Measurements from ENCODE around the gene MISP.
A peak's percentile ranks its signal among the peaks of the same experiment; 100 is the strongest.

The MISP gene

DNA sequence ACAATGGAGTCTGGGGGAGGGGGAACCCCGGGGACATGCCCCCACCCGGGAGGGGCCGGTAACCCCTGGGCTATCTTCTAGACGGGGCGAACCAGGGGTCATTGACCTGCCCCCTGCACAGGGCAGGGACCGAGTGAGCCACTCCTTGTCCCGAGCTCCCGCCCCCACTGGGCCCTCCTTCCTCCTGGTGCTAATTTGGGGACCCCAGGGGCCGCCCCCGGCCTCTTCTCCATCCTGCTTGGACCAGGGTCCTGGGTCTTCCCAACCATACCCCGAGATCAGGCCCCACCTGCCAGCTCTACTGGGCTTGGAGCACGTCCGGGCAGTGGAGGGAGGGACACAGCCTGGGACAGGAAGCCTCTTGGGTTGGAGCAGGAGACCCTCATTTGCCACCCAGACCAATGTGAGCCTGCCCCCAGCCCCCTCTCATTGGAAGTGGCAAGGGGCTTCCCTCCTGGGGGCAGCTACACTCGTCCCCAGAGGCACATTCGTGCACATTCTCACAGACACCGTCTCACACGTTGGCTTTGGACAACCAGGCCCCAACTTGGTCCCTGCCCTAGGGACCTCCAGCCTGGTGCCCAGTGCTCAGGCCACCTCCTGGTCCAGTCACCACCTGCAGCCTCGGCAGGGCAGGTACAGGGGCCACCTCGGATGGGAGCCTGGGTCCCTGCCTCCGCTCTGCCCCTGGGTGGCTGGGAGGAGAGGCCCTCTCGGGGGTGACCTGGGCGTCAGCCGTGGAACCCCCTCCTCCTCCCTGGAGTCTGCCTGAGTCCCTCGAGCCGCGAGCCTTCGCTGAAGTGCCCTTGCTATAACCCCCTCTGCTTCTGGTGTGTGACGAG, 3.3 kb upstream of the MISP start:
- DNase-seq: no peak

DNA sequence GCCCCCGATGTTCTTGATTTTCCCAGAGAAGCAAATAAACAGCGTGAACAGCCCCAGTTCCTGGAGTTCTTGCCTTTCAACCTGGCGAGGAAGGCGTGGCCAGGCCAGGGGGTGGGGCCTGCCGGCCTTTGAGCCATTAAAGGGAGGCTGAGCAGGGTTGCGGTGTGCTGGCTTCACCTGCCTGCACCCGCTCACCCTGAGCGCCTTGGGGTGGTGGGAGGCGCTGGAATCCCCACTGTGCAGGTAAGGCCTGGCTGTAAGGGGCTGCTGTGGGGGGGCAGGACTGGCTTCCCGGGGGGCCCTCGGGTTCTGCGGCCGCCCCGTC, 2.7 kb upstream of the MISP start:
- no peak for DNase-seq

DNA sequence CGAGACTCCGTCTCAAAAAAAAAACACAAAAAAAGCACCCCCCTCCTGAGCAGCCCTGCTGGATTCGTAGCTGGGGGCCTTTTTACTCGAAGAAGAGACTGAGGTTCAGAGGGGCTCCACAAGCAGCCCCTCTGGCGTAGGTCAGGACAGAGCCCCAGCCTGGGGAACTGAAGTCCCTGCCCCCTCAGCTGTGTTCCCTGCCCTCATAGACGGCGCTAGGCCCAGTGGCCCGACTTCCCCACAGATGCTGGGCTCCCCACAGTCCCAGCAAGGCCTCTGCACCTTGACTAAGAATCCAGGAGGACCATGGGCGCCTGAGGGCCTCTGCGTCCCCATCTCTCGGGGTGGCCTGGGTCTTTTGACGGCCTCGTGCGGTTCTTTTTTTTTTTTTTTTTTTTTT, 1.1 kb upstream of the MISP start:
- no peak for DNase-seq

DNA sequence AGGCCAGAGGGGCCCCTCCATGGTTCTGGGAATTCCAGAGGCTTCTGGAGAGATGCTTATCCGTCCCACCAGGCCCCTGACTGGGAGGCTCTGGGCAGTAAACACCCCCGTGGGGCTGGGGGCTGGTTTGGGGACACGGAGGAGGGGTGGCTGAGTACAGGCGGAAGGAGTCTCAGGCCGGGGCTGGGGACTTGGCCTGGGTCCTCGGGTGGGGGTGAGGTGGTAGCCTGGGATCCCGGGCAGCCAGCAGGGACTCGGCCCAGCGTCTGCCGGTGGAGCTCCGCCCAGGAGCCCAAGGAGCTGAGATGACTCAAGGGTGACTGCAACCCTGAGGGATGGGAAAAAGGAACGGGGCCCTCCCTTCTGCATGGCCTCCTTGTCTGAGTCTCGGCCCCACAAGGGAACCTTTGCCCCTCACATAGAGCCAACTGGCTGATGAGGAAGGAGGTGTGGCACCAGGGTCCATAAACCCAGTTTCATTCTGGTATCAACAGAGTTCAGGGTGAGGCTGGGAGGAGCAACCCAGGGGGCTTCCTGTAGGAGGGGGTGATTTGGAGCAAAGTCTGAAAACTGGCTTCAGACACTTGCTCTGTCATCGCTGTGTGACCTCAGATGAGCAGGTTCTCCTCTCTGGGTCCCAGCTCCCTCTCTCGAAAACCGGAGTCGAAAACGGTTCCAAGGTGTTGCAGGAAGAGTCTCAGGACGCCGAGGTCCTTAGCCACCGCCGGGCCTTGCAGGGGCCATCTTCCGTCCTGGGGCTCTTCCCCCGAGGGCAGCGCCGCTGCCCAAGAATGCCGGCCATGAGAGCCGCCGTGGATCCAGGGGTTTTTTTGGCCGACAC, 809 bp downstream of the MISP start:
- no peak for DNase-seq

DNA sequence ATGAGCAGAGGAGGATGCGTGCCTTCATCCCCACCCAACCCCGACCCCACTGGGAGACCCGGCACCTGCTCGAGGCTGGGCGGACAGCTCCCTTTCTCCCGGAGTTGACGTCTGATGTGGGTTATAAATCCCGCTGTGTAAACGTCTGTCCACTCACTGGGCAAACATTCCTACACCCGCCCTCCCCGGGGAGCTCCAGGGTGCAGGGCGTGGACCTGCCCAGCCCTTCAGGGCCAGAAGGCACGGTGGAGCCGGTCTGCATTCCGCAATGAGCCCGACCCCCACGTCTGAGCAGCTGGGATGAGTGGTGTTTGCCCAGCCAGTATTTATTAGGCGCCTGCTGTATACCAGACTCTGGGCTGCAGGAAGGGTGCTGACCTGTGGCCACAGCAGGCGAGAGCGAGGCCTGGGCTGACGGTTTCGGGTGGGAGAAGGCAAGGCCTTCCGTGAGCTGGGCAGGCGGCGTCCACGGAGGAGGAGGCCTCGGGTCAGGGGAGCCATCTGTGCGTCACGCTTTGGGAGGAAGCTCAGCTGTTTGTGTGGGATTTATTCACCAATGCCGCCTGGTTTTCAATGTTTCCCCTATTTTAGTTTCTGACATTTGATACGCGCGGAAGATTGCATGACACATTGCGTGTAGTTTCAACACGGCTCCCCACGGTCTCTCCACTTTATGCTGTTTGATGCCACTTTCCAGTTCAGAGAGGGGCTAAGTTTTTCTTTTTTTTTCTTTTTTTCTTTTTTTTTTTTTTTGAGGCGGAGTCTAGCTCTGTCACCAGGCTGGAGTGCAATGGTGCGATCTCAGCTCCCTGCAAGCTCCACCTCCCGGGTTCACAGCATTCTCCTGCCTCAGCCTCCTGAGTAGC, 2.0 kb downstream of the MISP start:
- DNase-seq: no peak

DNA sequence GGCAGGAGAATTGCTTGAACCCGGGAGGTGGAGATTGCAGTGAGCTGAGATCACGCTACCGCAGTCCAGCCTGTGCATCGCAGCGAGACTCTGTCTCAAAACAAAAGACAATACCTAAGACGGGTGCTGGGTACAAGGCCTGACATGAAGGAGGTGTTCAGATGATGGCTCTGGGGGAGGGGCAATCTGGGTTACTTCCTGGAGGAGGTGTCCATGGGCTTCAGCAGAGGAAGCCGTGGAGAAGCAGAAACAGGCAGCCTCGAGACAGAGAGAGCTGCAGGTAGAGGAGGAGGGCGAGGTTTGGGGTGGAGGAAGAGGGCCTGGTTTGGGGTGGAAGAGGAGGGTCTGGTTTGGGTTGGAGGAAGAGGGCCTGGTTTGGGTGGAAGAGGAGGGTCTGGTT, 3.6 kb downstream of the MISP start:
- no peak for DNase-seq

DNA sequence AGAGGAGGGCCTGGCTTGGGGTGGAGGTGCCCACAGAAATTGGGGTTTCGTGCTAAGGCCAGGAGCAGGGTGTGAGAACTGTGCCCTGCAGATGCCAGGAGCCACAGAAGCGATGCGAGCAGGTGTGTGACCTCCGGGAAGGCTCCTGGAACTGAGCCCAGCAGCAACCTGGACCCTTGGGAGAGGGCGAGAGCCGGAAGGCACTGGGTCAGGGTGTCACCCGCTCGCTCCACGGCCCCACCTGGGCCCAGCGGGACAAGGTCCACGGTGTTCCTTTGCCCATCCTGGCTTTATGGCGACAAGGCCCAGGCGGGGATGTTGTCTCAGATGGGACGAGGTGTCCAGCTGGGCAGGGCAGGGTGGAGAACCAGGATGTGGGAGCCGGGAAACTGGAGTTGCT, 4.2 kb downstream of the MISP start:
- DNase-seq: no peak

DNA sequence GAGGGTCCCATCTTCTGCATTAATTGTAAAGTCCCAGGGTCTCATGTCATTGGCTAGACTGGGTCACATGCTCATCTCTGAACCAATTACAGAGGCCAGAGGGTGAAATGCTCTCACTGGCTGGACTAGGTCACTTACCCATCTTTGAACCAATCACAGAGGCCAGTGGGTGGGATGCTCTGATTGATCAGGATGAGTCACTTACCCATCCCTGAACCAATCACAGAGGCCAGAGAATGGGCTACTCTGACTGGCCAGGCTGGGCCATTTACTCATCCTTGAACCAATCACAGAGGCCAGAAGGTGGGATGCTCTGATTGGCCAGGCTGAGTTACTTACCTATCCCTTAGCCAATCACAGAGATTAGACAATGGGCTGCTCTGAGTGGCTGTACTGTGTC, 5.3 kb downstream of the MISP start:
- no peak for DNase-seq

DNA sequence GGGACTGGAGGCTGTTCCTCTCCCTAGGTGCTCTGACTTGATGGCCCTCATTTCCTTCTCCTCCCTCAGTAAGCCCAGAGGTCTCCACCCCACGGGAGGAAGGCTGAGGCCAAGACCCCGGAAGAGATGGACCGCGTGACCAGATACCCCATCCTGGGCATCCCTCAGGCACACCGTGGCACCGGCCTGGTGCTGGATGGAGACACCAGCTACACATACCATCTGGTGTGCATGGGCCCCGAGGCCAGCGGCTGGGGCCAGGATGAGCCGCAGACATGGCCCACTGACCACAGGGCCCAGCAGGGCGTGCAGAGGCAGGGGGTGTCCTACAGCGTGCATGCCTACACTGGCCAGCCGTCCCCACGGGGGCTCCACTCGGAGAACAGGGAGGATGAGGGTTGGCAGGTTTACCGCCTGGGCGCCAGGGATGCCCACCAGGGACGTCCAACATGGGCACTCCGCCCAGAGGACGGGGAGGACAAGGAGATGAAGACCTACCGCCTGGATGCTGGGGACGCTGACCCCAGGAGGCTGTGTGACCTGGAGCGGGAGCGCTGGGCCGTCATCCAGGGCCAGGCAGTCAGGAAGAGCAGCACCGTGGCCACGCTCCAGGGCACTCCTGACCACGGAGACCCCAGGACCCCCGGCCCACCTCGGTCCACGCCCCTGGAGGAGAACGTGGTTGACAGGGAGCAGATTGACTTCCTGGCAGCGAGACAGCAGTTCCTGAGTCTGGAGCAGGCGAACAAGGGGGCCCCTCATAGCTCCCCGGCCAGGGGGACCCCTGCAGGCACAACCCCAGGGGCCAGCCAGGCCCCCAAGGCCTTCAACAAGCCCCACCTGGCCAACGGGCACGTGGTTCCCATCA, 6.1 kb downstream of the MISP start:
- DNase-seq: no peak

DNA sequence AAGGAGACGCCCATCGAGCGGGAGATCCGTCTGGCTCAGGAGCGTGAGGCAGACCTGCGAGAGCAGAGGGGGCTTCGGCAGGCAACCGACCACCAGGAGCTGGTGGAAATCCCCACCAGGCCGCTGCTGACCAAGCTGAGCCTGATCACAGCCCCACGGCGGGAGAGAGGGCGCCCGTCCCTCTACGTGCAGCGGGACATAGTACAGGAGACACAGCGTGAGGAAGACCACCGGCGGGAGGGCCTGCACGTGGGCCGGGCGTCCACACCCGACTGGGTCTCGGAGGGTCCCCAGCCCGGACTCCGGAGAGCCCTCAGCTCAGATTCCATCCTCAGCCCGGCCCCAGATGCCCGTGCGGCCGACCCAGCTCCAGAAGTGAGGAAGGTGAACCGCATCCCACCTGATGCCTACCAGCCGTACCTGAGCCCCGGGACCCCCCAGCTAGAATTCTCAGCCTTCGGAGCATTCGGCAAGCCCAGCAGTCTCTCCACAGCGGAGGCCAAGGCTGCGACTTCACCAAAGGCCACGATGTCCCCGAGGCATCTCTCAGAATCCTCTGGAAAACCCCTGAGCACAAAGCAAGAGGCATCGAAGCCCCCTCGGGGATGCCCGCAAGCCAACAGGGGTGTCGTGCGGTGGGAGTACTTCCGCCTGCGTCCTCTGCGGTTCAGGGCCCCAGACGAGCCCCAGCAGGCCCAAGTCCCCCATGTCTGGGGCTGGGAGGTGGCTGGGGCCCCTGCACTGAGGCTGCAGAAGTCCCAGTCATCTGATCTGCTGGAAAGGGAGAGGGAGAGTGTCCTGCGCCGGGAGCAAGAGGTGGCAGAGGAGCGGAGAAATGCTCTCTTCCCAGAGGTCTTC, 7.1 kb downstream of the MISP start:
- DNase-seq: no peak

DNA sequence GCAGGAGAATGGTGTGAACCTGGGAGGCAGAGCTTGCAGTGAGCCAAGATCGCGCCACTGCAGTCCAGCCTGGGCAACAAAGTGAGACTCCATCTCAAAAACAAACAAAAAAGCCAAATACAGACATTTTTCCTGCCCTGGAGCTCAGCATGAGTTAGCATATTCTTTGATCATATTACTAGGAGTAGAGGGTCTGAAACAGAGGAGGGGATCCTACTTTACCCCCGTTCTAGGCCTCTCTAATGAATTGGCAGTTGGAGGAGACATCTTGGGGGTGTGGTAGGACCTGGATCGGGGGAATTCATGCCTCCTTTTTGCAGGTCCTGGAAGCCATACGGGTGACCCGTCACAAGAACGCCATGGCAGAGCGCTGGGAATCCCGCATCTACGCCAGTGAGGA, 12.3 kb downstream of the MISP start:
- DNase-seq: no peak

DNA sequence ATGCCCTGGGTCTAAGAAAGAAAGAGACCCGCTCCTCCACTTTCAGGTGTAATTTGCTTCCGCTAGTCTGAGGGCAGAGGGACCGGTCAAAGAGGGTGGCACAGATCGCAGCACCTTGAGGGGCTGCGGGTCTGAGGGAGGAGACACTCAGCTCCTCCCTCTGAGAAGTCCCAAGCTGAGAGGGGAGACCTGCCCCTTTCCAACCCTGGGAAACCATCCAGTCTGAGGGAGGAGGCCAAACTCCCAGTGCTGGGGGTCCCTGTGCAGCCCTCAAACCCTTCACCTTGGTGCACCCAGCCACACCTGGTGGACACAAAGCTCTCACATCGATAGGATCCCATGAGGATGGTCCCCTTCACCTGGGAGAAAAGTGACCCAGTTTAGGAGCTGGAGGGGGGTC, 13.0 kb downstream of the MISP start:
- no peak for DNase-seq

DNA sequence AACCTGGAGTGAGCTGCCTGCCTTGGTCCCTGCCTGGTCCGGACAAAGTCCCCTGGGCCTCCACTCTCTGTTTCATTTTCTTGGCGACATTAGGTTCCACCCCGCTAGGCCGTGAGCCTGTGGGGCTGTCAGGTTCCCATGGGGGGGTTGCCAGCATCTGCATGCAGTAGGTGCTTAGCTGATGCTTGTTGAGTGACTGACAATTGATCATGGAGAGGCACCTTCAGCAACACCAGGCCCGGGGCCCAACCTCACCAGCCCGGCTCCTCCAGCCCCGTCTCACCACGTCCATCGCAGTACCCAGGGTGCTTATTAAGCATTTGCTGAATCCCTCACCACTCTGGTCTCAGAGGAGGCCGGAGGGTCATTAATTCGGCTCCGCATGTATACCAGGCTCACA, 13.4 kb downstream of the MISP start:
- DNase-seq: no peak

DNA sequence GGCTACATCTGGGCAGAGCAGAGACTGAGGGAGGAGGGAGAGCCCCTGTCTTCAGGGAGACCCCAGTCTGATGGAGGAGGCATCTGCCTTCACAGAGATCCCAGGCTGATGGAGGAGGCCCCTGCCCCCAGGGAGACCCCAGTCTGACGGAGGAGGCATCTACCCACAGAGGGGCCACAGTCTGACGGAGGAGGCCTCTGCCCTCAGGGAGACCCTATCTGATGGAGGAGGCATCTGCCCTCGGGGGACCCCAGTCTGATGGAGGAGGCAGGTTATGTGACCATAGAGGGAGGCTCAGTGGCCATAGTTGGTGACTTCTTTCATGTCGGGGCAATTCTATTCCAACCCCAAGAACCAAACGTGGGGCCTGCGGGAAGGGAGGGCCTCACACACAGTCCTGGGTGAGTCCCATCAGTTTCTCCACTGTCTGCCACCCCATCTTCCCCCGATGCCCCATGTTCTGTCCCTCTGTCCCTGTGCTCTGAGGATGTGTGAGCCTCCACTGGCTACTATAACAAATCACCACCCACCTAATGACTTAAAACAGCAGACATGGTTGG, 14.3 kb downstream of the MISP start:
- no peak for DNase-seq

DNA sequence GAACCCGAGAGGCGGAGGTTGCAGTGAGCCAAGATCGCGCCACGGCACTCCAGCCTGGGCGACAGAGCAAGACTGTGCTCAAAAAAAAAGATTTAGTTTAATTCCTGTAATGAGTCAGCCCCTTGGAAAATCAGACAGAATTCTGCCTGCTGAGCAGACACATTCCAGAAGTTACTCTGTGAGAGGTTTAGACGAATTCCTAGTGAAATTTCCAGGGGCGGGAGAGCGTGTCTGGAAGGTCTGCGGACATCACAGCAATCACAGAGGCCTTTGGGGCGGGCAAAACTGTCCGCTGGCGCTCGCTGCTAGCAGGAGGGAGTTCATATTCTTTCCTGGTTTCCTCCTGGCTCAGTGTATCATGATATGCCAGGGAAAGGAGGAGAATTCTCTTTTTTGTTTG, 17.5 kb downstream of the MISP start:
- DNase-seq: no peak

DNA sequence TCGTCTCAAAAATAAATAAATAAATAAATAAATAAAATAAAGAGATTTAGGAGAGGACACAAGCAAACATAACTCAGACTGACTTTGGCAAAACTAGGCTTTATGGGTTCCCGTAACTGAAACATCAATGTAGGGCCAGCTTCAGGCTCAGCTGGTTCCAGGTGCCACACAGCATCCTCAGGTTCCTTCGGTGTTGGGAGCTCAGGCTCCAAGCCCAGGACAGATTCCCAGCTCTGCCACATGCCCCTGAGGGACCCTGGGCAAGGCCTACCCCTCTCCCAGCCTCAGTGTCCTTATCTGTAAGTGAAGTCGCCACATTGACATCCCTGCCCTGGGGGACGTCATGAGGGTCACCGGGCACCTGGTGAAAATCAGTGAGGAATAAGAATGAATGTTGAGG, 18.7 kb downstream of the MISP start:
- DNase-seq: no peak

DNA sequence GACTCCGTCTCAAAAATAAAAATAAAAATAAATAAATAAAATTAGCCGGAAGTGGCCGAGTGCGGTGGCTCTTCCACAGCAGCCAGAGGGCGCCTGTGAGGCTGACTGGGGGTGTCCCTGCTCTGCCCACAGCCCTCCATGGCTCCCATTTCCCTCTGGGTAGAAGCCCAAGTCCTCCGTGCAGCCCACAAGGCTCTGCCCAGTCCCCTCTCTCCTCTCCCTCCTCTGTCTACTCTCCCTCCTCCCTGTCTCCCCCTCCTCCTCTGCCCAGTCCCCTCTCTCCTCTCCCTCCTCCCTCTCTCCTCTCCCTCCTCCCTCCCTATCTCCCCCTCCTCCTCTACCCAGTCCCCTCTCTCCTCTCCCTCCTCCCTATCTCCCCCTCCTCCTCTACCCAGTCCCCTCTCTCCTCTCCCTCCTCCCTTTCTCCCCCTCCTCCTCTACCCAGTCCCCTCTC, 20.4 kb downstream of the MISP start:
- DNase-seq: peak; percentile 24

DNA sequence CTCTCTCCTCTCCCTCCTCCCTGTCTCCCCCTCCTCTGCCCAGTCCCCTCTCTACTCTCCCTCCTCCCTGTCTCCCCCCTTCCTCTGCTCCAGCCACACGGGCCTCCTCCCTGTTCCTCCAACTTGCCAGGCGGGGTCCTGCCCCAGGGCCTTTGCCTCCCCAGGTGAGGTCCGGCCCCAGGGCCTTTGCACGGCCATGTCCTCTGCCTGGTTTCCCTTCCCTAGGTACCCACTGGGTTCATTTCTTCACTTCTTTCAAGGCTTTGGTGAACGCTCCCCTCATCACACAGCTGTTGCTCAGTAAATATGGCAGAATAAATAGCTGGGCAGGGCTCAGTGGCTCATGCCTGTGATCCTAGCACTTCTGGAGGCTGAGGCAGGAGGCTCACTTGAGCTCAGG, 21.2 kb downstream of the MISP start:
- no peak for DNase-seq

DNA sequence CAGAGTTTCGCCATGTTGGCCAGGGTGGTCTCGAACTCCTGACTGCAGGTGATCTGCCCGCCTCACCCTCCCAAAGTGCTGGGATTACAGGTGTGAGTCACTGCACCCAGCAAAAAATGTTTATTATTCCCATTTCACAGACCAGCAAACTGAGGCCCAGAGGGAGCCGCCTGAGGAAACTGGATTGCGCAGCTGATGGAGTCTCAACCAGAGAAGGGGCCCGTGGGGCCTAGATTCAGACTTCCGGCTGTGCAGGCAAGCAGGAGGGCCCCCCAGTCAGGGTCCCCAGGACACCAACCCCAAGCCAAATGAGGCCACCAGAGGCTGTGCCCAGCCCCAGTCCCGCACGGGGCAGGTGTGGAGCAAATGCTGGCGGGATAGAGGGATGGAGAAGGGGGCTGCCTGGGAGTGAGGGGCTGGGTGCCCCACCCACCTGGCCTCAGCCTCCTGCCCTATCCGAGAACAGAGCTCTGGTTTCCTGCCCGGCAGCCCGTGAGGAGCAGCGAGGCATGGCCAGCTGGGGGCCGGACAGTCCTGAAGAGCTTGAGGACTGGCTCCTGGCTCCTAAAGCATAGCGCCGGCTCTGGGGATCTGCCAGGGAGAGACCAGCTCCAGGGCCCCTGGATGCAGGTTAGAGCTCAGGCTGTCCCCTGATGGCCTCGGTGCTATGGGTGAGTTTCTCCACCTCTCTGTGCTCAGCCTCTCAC, 22.0 kb downstream of the MISP start:
- DNase-seq: no peak

DNA sequence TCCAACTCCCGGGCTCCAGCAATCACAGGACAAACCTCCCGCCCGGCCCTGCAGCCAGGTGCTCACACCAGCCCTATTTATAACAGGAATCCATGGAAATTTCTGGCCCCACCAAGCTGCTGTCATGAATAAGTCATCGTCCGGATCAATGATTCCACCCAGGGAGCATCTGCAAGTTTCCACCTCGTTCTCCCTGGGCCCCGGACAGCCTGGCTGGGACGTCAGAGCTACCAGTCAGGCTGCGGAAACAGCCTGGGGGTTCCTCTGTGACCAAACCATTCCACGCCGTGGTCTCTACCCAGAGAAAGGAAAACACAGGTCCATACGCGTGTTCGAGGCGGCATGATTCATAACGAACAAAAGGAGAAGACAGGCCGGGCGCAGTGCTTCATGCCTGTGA, 25.6 kb downstream of the MISP start:
- DNase-seq: no peak
